HepG2 (cell line): ENCODE measurements around the gene PRRC1. TPM values are rescaled to one million over a fixed set of nuclear protein-coding genes. Genes with fewer than 3 reads are reported as not detected.

Experiments
- ATAC-seq: fragments of 200-7000 bp; cut with Tn5 transposase; 3 replicates; pipeline ENCODE4 v1.9.1; 2020; ENCODE audit warnings: mild to moderate bottlenecking, moderate library complexity
- BruUV-seq: library from RNA; stranded (reverse); fragments of 400-500 nt; replicated peaks from 2 replicates; lab custom pipeline; 2021; lab: Mats Ljungman, UMichigan
- CTCF ChIA-PET: fragments of 300-600 bp; formaldehyde crosslinking; extraction: SDS; loops from one replicate; lab custom pipeline; 2021; ENCODE audit warnings: low total read pairs, inconsistent platforms, low intra/inter-chr PET ratio; lab: Yijun Ruan, JAX
- POLR2A ChIA-PET: fragments of 350-600 bp; sonication (Branson Sonifier 250); formaldehyde crosslinking; loops from one replicate; lab custom pipeline; 2020; ENCODE audit warnings: antibody characterized with exemption, inconsistent platforms; lab: Yijun Ruan, JAX
- DNase-seq: peaks from one replicate; pipeline ENCODE4 v3.0.0-alpha.2; 2015; ENCODE audit warnings: low spot score
- FAIRE-seq: peaks from 3 replicates; lab custom pipeline; 2011; peaks lifted over from hg19 to GRCh38; lab: Jason Lieb, UNC
- H2AFZ ChIP-seq: one replicate; pipeline ENCODE4 v1.6.1; 2011; ENCODE audit warnings: low read length, inconsistent platforms
- H3K27ac ChIP-seq: fragments of 300-600 bp; 3 replicates; pipeline ENCODE4 v1.8.0; 2011; ENCODE audit warnings: mixed run types, mild to moderate bottlenecking, mixed read lengths, low read length, inconsistent platforms; ENCODE audit not compliant: insufficient read depth; ENCODE audit errors: extremely low read length
- H3K27me3 ChIP-seq, 2 experiments: fragments of 200-600 bp in 1 of 2; 2 replicates in 1 of 2; 3 replicates in 1 of 2; pipeline versions ENCODE4 v1.6.0 to v1.8.0; 2011; ENCODE audit warnings: low read length in 2 of 2, mild to moderate bottlenecking in 2 of 2, moderate library complexity in 2 of 2, inconsistent platforms in 1 of 2; ENCODE audit not compliant: insufficient read depth in 2 of 2, control insufficient read depth in 1 of 2
- H3K36me3 ChIP-seq, 2 experiments: fragments of 200-600 bp in 1 of 2; replicated peaks in 1 of 2; 2 replicates in 1 of 2; 3 replicates in 1 of 2; pipeline versions ENCODE4 v1.5.1 to v1.8.0; 2011; ENCODE audit warnings: low read length in 2 of 2, inconsistent platforms in 1 of 2; ENCODE audit not compliant: insufficient read depth in 2 of 2, control insufficient read depth in 1 of 2
- H3K4me1 ChIP-seq: 2 replicates; pipeline ENCODE4 v1.5.1; 2012; ENCODE audit warnings: low read length, inconsistent platforms; ENCODE audit not compliant: insufficient read depth
- H3K4me2 ChIP-seq: 2 replicates; pipeline ENCODE4 v1.6.0; 2011; ENCODE audit warnings: low read depth, low read length, inconsistent platforms
- H3K4me3 ChIP-seq, 3 experiments: fragments of 200-600 bp in 1 of 3; sonication (generic), shearing (Covaris generic) in 1 of 3; replicated peaks in 1 of 3; 2 replicates each; pipeline ENCODE4 v1.5.1; 2011 to 2016; ENCODE audit warnings: low read length in 3 of 3, inconsistent platforms in 2 of 3, low read depth in 2 of 3, mild to moderate bottlenecking in 2 of 3, control low read depth in 1 of 3, mixed read lengths in 1 of 3; ENCODE audit not compliant: insufficient read depth in 1 of 3
- H3K79me2 ChIP-seq: one replicate; pipeline ENCODE4 v1.6.1; 2011; ENCODE audit warnings: low read length, inconsistent platforms; ENCODE audit not compliant: insufficient read depth
- H3K9ac ChIP-seq: 2 replicates; pipeline ENCODE4 v1.6.0; 2011; ENCODE audit warnings: mild to moderate bottlenecking, low read depth, low read length, inconsistent platforms; ENCODE audit not compliant: insufficient read depth
- H3K9me3 ChIP-seq: 2 replicates; pipeline ENCODE4 v1.5.1; 2012; ENCODE audit warnings: mild to moderate bottlenecking, low read length
- H4K20me1 ChIP-seq: 2 replicates; pipeline ENCODE4 v1.6.0; 2011; ENCODE audit warnings: inconsistent platforms, mild to moderate bottlenecking, low read length, moderate library complexity; ENCODE audit not compliant: insufficient read depth
- EZH2 ChIP-seq: conservative IDR thresholded peaks from 2 replicates; pipeline ENCODE4 v1.6.1; 2012; ENCODE audit warnings: mild to moderate bottlenecking, low read depth, low read length, moderate library complexity
- JDP2 ChIP-seq: sonication (generic); formaldehyde crosslinking; IDR thresholded peaks from 2 replicates; pipeline ENCODE4 v1.8.1; 2022; ENCODE audit warnings: missing genetic modification reagents, borderline replicate concordance
- KDM4B ChIP-seq: sonication (generic); formaldehyde crosslinking; IDR thresholded peaks from 2 replicates; pipeline ENCODE4 v1.4.0; 2020; ENCODE audit warnings: missing genetic modification reagents
- MEF2D ChIP-seq: sonication (generic); formaldehyde crosslinking; IDR thresholded peaks from 2 replicates; pipeline ENCODE4 v1.5.1; 2020; ENCODE audit warnings: mild to moderate bottlenecking, missing genetic modification reagents
- NFATC3 ChIP-seq: sonication (generic); formaldehyde crosslinking; IDR thresholded peaks from 2 replicates; pipeline ENCODE4 v1.5.1; 2020; ENCODE audit warnings: mild to moderate bottlenecking, missing genetic modification reagents
- PLRG1 ChIP-seq: fragments of 450-650 bp; conservative IDR thresholded peaks from 2 replicates; pipeline ENCODE4 v1.6.1; 2016
- RBAK ChIP-seq: sonication (generic); formaldehyde crosslinking; IDR thresholded peaks from 2 replicates; pipeline ENCODE4 v1.5.1; 2020; ENCODE audit warnings: mild to moderate bottlenecking, missing genetic modification reagents
- RFX1 ChIP-seq: fragments of 450-650 bp; IDR thresholded peaks from 2 replicates; pipeline ENCODE4 v1.6.1; 2017
- SSRP1 ChIP-seq: IDR thresholded peaks from 2 replicates; pipeline ENCODE4 v1.6.1; 2016; ENCODE audit warnings: control low read depth
- TBX2 ChIP-seq: sonication (generic); formaldehyde crosslinking; IDR thresholded peaks from 2 replicates; pipeline ENCODE4 v1.5.0; 2020; ENCODE audit warnings: missing genetic modification reagents, mild to moderate bottlenecking, borderline replicate concordance
- YEATS4 ChIP-seq: sonication (generic); formaldehyde crosslinking; IDR thresholded peaks from 2 replicates; pipeline ENCODE4 v1.4.0; 2020; ENCODE audit warnings: missing genetic modification reagents, borderline replicate concordance
- ZFP37 ChIP-seq: sonication (generic); formaldehyde crosslinking; IDR thresholded peaks from 2 replicates; pipeline ENCODE4 v1.4.0; 2020; ENCODE audit warnings: missing genetic modification reagents, borderline replicate concordance
- ZNF589 ChIP-seq: sonication (generic); formaldehyde crosslinking; conservative IDR thresholded peaks from 2 replicates; pipeline ENCODE4 v1.8.0; 2022; ENCODE audit warnings: mild to moderate bottlenecking, moderate library complexity, missing genetic modification reagents
- ZNF605 ChIP-seq: sonication (generic); formaldehyde crosslinking; IDR thresholded peaks from 2 replicates; pipeline ENCODE4 v1.8.0; 2022; ENCODE audit warnings: mild to moderate bottlenecking, missing genetic modification reagents
- ZNF614 ChIP-seq: IDR thresholded peaks from 2 replicates; pipeline ENCODE4 v1.6.1; 2018; ENCODE audit warnings: missing biosample characterization, missing genetic modification reagents, inconsistent platforms, borderline replicate concordance
- ZNF616 ChIP-seq: sonication (generic); formaldehyde crosslinking; IDR thresholded peaks from 2 replicates; pipeline ENCODE4 v1.5.0; 2020; ENCODE audit warnings: low read depth, mild to moderate bottlenecking, missing genetic modification reagents
- ZNF670 ChIP-seq: sonication (generic); formaldehyde crosslinking; IDR thresholded peaks from 2 replicates; pipeline ENCODE4 v1.8.0; 2022; ENCODE audit warnings: mild to moderate bottlenecking, missing genetic modification reagents, borderline replicate concordance
- WGBS: methylation state at CpG from one replicate; pipeline ENCODE4 v1.1.6; 2017; ENCODE audit warnings: low lambda C conversion rate; 5-methylcytosine and 5-hydroxymethylcytosine counted together
- in situ Hi-C: cut with HindIII; loops from 2 replicates; pipeline ENCODE4 v1.10.0; 2017; ENCODE audit warnings: low pct_unique_long_range_greater_than_20kb; ENCODE audit not compliant: extremely low pct_ligation_motif_present
- intact Hi-C: fragments of 100-400 bp; cut with micrococcal nuclease; formaldehyde crosslinking; loops from one replicate; pipeline ENCODE4 v1.10.0; 2022; ENCODE audit not compliant: unreplicated experiment
- polyA plus RNA-seq, 8 experiments: library from polyadenylated mRNA; depleted of rRNA in 3 of 8; stranded (reverse) in 7 of 8; unstranded in 1 of 8; fragments of >200 nt; fragmentation: Illumina TruSeq in 4 of 8; extraction: Trizol in 4 of 8; gene quantifications; 2 replicates each; pipeline versions ENCODE4 v1.2.1 to v1.2.3, GENCODE V29; 2011 to 2016; ENCODE audit warnings: low read depth in 4 of 8, missing spikeins in 1 of 8, mixed read lengths in 1 of 8; ENCODE audit not compliant: insufficient read depth in 1 of 8
- total RNA-seq, 5 experiments: library from RNA; depleted of rRNA; stranded (reverse); fragments of >200 nt; fragmentation: Illumina TruSeq; extraction: Trizol; gene quantifications; 2 replicates each; pipeline ENCODE4 v1.2.3, GENCODE V29; 2016; ENCODE audit warnings: low read depth in 1 of 5
- TF ChIP-seq, protein P1 (sequence below): sonication (generic); formaldehyde crosslinking; IDR thresholded peaks from 2 replicates; pipeline ENCODE4 v1.5.1; 2020; ENCODE audit warnings: missing genetic modification reagents, mild to moderate bottlenecking, borderline replicate concordance
- TF ChIP-seq, protein P2 (sequence below): sonication (generic); formaldehyde crosslinking; IDR thresholded peaks from 2 replicates; pipeline ENCODE4 v1.4.0; 2020; ENCODE audit warnings: missing genetic modification reagents
- TF ChIP-seq, protein P3 (sequence below): sonication (generic); formaldehyde crosslinking; IDR thresholded peaks from 2 replicates; pipeline ENCODE4 v1.5.1; 2020; ENCODE audit warnings: mild to moderate bottlenecking, missing genetic modification reagents, borderline replicate concordance

The PRRC1 gene
- total and polyA plus RNA-seq, 2 of the 13 experiments (the other 11 are each of a cell fraction or from before 2014, with no cell fraction given): 48.5 to 51.9 TPM

DNA sequence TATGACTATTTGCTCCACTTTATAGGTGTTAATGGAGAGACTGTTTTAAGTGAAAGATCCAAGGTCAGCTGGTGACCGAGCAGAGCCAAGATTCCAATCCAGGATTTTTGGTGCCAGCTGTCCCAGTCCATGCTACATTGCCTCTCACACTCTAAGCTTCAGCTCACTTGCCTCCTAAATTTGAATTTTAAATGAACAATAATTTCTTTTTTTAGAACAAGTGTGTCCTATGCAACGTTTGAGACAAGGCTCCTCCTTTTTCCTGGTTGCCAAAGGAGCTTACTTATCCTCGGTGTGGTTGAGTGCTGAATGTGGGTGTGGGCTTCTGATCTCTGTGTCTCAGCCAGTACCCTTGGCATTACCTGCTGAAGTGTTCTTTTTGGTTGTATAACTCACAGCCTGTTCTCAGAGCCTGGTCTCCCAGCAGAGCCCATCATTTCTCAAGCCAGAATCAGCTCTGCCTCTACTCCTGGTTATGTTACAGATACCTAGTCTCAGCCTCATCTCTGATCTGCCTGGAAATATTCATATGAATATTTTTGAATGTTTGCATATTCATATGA, 4.0 kb upstream of the PRRC1 start (continued):
- TF ChIP-seq, protein P1, sequence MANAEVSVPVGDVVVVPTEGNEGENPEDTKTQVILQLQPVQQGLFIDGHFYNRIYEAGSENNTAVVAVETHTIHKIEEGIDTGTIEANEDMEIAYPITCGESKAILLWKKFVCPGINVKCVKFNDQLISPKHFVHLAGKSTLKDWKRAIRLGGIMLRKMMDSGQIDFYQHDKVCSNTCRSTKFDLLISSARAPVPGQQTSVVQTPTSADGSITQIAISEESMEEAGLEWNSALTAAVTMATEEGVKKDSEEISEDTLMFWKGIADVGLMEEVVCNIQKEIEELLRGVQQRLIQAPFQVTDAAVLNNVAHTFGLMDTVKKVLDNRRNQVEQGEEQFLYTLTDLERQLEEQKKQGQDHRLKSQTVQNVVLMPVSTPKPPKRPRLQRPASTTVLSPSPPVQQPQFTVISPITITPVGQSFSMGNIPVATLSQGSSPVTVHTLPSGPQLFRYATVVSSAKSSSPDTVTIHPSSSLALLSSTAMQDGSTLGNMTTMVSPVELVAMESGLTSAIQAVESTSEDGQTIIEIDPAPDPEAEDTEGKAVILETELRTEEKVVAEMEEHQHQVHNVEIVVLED (CRISPR knock-in tag): no peak
- TF ChIP-seq YEATS4 (CRISPR knock-in tag) (no peak), NFATC3 (CRISPR knock-in tag) (no peak)
- TF ChIP-seq, protein P2, sequence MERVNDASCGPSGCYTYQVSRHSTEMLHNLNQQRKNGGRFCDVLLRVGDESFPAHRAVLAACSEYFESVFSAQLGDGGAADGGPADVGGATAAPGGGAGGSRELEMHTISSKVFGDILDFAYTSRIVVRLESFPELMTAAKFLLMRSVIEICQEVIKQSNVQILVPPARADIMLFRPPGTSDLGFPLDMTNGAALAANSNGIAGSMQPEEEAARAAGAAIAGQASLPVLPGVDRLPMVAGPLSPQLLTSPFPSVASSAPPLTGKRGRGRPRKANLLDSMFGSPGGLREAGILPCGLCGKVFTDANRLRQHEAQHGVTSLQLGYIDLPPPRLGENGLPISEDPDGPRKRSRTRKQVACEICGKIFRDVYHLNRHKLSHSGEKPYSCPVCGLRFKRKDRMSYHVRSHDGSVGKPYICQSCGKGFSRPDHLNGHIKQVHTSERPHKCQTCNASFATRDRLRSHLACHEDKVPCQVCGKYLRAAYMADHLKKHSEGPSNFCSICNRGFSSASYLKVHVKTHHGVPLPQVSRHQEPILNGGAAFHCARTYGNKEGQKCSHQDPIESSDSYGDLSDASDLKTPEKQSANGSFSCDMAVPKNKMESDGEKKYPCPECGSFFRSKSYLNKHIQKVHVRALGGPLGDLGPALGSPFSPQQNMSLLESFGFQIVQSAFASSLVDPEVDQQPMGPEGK (CRISPR knock-in tag): no peak
- TF ChIP-seq, all 625 proteins: peak for 0

DNA sequence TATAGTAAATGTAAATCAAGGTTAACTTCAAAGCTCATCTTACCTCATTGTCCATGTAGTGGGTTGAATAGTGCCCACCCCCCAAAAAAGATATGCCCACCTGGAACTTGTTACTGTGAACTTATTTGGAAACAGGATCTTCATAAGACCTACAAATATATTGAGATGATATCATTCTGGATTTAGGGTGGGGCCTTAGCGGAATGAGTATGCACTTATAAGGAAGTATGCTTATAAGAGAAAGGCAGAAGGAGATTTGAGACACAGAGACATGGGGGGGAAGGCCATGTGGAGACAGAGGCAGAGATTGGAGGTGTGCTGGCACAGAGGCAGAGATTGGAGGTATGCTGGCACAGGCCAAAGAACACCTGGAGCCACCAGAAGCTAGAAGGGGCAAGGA, 2.6 kb upstream of the PRRC1 start:
- no peaks in the 10 kb centered on the region; a peak in 2 of 5 replicates for H3K27me3 ChIP-seq
- no peaks in the 10 kb centered on the region for H3K9me3 ChIP-seq
- intact Hi-C loops: loop anchor here (10.0 kb wide), 1 partner anchor 1580 kb away; the partner anchor contains the start of gene ISOC1
- peaks cover 6% of the 10 kb centered on the region for H4K20me1 ChIP-seq
- no peaks in the 10 kb centered on the region for H3K36me3 ChIP-seq
- ATAC-seq (no peak), FAIRE-seq (no peak), DNase-seq (no peak)
- peaks cover 24% of the 10 kb centered on the region for H3K79me2 ChIP-seq
- no peak overlapping the region for H3K4me2 ChIP-seq
- no peak overlapping the region for H2AFZ ChIP-seq
- CTCF ChIA-PET: no interaction called here
- POLR2A ChIA-PET: no interaction called here
- H3K4me3 ChIP-seq: no peak overlapping the region
- BruUV-seq: no TSS peak
- H3K9ac ChIP-seq: no peak overlapping the region
- peaks cover 31% of the 10 kb centered on the region for H3K4me1 ChIP-seq
- in situ Hi-C loops: no loop called here
- whole genome bisulfite sequencing: 48% methylated on average over 1 of the region's 1 CpG
- no peak overlapping the region for H3K27ac ChIP-seq
- TF ChIP-seq EZH2 (no peak), RFX1 (no peak), JDP2 (CRISPR knock-in tag) (no peak), KDM4B (no peak), ZNF605 (CRISPR knock-in tag) (no peak), ZNF589 (CRISPR knock-in tag) (no peak), ZNF616 (CRISPR knock-in tag) (no peak), PLRG1 (no peak), RBAK (no peak), TBX2 (CRISPR knock-in tag) (no peak), ZNF670 (CRISPR knock-in tag) (no peak), SSRP1 (CRISPR knock-in tag) (no peak), ZFP37 (CRISPR knock-in tag) (no peak), MEF2D (CRISPR knock-in tag) (no peak), ZNF614 (no peak)
- TF ChIP-seq, protein P3, sequence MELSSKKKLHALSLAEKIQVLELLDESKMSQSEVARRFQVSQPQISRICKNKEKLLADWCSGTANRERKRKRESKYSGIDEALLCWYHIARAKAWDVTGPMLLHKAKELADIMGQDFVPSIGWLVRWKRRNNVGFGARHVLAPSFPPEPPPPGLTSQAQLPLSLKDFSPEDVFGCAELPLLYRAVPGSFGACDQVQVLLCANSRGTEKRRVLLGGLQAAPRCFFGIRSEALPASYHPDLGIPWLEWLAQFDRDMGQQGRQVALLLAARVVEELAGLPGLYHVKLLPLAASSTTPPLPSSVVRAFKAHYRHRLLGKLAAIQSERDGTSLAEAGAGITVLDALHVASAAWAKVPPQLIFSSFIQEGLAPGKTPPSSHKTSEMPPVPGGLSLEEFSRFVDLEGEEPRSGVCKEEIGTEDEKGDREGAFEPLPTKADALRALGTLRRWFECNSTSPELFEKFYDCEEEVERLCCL: no peak
